Fibroblast of upper back skin (primary cell): ENCODE results near the gene THTPA.
A peak's percentile ranks its signal among the peaks of the same experiment; 100 is the strongest.

Source experiments
- DNase-seq: peaks from one replicate; pipeline ENCODE4 v3.0.0-alpha.2; 2013

Gene THTPA

GRCh38 chr14:23551266-23552028 lies 4.6 kb upstream of the THTPA start, which contains the start of gene ZFHX2:
TSS of gene ZFHX2 (minus strand) at chr14:23551765. CDS start at chr14:23535325, 16,440 bp downstream.
- DNase-seq = peak; percentile 42

GRCh38 chr14:23555533-23555881 lies 564 bp upstream of the THTPA start:
- no peak for DNase-seq

- no peak for DNase-seq
Measured at GRCh38 chr14:23556700-23557440, 799 bp downstream of the THTPA start.

GRCh38 chr14:23557521-23557920 lies 1.4 kb downstream of the THTPA start:
- no peak for DNase-seq

- no peak for DNase-seq
Measured at GRCh38 chr14:23557946-23558345, 1.9 kb downstream of the THTPA start.

GRCh38 chr14:23558346-23559009 lies 2.4 kb downstream of the THTPA start:
- DNase-seq = no peak

GRCh38 chr14:23559010-23559925 lies 3.2 kb downstream of the THTPA start:
- DNase-seq = peak; percentile 53

- no peak for DNase-seq
Measured at GRCh38 chr14:23559926-23560520, 4.0 kb downstream of the THTPA start.

GRCh38 chr14:23561259-23561658 lies 5.2 kb downstream of the THTPA start:
- DNase-seq = no peak

- DNase-seq = no peak
Measured at GRCh38 chr14:23561873-23562821, 6.1 kb downstream of the THTPA start.

- peak; percentile 48 for DNase-seq
Measured at GRCh38 chr14:23562822-23563472, 6.9 kb downstream of the THTPA start.

GRCh38 chr14:23563473-23564180 lies 7.6 kb downstream of the THTPA start:
- no peak for DNase-seq

- DNase-seq = no peak
Measured at GRCh38 chr14:23564181-23564812, 8.2 kb downstream of the THTPA start.

GRCh38 chr14:23564876-23565275 lies 8.8 kb downstream of the THTPA start:
- DNase-seq = no peak

GRCh38 chr14:23565626-23566025 lies 9.6 kb downstream of the THTPA start:
- no peak for DNase-seq

- DNase-seq = no peak
Measured at GRCh38 chr14:23566112-23566777, 10.2 kb downstream of the THTPA start.

- peak; percentile 18 for DNase-seq
Measured at GRCh38 chr14:23566778-23567185, 10.7 kb downstream of the THTPA start.

GRCh38 chr14:23567186-23568020 lies 11.3 kb downstream of the THTPA start, which contains the start of gene AP1G2:
TSS of gene AP1G2 (minus strand) at chr14:23567791. CDS start at chr14:23567314, 477 bp downstream.
- DNase-seq = peak; percentile 68
